Gastroesophageal sphincter (tissue), 3 donors: Measurements from ENCODE around the gene HCN4.

Experiments used
- POLR2AphosphoS5 ChIP-seq: sonication (generic); formaldehyde crosslinking; IDR thresholded peaks from one replicate; pipeline ENCODE4 v1.6.1; 2017; ENCODE audit warnings: antibody characterized with exemption
- TF ChIP-seq, protein P1 (sequence below), 4 experiments: fragments of 200-600 bp in 2 of 4; fragments of 450-650 bp in 2 of 4; sonication (generic) in 1 of 4; IDR thresholded peaks; one replicate each; pipeline ENCODE4 v1.5.1; 2017 to 2019; ENCODE audit warnings: antibody characterized with exemption in 4 of 4, mild to moderate bottlenecking in 2 of 4, moderate library complexity in 2 of 4

DNA sequence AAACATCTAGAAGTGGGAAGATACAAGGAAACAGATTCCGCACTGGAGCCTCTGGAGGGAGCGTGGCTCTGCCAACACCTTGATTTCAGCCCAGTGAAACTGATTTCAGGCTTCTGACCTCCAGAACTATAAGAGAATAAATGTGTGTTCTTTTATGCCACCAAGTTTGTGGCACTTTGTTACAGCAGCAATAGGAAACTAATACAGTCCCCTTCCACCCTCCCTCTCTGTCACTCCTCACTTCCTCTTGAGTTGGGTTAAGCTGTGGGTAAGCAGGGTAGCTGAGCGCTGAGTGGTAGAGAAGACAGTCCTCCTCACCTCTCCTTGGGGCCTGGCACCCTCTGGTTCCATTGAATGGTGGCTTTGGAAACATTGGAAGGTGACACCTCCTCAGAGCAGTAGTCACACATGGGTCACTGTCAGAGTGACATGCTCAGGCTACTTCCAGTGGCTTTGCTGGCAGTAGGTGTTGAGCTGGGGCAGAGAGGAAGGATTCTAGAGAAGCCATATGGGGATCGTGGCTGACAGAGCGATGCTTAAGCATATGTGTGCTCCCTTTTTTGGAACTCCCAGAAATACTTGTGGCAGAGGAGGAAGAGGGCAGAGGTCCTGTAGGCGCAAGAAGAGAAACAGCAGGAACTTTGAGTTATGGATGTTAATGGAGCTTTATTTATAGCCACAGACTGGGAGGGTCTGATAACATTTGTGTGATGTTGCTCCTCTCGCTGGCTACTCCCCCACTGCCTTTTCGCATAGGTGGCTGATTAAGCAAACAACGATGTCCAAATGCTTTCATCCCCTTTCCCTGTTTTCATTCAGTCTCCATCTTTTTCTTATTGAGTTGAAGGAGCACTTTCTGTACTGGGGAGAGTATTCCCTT, 14.8 kb upstream of the HCN4 start:
- TF ChIP-seq, protein P1, sequence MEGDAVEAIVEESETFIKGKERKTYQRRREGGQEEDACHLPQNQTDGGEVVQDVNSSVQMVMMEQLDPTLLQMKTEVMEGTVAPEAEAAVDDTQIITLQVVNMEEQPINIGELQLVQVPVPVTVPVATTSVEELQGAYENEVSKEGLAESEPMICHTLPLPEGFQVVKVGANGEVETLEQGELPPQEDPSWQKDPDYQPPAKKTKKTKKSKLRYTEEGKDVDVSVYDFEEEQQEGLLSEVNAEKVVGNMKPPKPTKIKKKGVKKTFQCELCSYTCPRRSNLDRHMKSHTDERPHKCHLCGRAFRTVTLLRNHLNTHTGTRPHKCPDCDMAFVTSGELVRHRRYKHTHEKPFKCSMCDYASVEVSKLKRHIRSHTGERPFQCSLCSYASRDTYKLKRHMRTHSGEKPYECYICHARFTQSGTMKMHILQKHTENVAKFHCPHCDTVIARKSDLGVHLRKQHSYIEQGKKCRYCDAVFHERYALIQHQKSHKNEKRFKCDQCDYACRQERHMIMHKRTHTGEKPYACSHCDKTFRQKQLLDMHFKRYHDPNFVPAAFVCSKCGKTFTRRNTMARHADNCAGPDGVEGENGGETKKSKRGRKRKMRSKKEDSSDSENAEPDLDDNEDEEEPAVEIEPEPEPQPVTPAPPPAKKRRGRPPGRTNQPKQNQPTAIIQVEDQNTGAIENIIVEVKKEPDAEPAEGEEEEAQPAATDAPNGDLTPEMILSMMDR (IDR thresholded peaks at IDR 0.05), result no peak
- TF ChIP-seq POLR2AphosphoS5, result no peak
